ENCODE data around the gene CCL27.

The CCL27 gene

DNA sequence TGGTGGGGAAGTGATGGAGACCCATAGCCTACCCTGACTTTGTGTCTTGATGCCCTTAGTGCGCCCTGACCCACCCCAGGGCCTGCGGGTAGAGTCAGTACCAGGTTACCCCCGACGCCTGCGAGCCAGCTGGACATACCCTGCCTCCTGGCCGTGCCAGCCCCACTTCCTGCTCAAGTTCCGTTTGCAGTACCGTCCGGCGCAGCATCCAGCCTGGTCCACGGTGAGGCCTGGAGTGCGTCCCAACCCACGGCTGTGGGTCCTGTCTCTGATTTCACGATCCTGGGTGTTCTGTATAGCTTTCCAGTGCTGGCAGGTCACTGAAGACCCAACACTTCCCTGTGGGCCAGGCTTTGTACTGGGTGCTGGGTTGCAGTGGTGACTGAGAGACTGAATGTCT, 4.0 kb downstream of the CCL27 start:
- TF ChIP-seq, protein P1, sequence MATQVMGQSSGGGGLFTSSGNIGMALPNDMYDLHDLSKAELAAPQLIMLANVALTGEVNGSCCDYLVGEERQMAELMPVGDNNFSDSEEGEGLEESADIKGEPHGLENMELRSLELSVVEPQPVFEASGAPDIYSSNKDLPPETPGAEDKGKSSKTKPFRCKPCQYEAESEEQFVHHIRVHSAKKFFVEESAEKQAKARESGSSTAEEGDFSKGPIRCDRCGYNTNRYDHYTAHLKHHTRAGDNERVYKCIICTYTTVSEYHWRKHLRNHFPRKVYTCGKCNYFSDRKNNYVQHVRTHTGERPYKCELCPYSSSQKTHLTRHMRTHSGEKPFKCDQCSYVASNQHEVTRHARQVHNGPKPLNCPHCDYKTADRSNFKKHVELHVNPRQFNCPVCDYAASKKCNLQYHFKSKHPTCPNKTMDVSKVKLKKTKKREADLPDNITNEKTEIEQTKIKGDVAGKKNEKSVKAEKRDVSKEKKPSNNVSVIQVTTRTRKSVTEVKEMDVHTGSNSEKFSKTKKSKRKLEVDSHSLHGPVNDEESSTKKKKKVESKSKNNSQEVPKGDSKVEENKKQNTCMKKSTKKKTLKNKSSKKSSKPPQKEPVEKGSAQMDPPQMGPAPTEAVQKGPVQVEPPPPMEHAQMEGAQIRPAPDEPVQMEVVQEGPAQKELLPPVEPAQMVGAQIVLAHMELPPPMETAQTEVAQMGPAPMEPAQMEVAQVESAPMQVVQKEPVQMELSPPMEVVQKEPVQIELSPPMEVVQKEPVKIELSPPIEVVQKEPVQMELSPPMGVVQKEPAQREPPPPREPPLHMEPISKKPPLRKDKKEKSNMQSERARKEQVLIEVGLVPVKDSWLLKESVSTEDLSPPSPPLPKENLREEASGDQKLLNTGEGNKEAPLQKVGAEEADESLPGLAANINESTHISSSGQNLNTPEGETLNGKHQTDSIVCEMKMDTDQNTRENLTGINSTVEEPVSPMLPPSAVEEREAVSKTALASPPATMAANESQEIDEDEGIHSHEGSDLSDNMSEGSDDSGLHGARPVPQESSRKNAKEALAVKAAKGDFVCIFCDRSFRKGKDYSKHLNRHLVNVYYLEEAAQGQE (IDR thresholded peaks at IDR 0.05; ENCODE audit: insufficient read depth in 1 of 2, low read depth in 2 of 2, low read length in 2 of 2) = no peak
- TF ChIP-seq TAF1 (IDR thresholded peaks at IDR 0.05; ENCODE audit: borderline replicate concordance, insufficient read depth, low read length) (no peak), FOXP2 (optimal IDR thresholded peaks at IDR 0.05; ENCODE audit: borderline replicate concordance, extremely low read depth, extremely low read length, insufficient read depth) (no peak), SIN3A (IDR thresholded peaks at IDR 0.05; ENCODE audit: borderline replicate concordance, insufficient read depth, low read length) (no peak), POLR2AphosphoS5 (IDR thresholded peaks at IDR 0.05; ENCODE audit: low read depth, low read length) (no peak)

DNA sequence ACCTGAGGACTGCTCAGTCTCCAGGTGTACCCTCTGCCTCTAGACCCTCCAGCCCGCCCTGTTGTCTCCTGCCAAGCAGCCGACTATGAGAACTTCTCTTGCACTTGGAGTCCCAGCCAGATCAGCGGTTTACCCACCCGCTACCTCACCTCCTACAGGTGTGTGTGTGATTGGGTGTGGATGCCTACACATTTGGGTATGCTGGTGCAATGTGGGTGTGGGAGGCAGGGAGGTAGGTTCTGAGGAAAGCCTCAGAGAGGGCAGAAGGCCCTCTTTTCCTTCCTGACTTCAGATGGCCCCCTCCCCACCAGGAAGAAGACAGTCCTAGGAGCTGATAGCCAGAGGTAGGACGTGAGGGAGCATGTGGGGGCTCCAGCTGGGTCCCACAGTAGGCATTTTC, 5.5 kb downstream of the CCL27 start:
- TF ChIP-seq SIN3A (IDR thresholded peaks at IDR 0.05; ENCODE audit: borderline replicate concordance, insufficient read depth, low read length) = no peak
- no peak for TF ChIP-seq POLR2AphosphoS5 (IDR thresholded peaks at IDR 0.05; ENCODE audit: low read depth, low read length)
- TF ChIP-seq, protein P1 (IDR thresholded peaks at IDR 0.05; ENCODE audit: insufficient read depth in 1 of 2, low read depth in 2 of 2, low read length in 2 of 2) = no peak
- no peak for TF ChIP-seq FOXP2 (optimal IDR thresholded peaks at IDR 0.05; ENCODE audit: borderline replicate concordance, extremely low read depth, extremely low read length, insufficient read depth)
- no peak for TF ChIP-seq TAF1 (IDR thresholded peaks at IDR 0.05; ENCODE audit: borderline replicate concordance, insufficient read depth, low read length)

DNA sequence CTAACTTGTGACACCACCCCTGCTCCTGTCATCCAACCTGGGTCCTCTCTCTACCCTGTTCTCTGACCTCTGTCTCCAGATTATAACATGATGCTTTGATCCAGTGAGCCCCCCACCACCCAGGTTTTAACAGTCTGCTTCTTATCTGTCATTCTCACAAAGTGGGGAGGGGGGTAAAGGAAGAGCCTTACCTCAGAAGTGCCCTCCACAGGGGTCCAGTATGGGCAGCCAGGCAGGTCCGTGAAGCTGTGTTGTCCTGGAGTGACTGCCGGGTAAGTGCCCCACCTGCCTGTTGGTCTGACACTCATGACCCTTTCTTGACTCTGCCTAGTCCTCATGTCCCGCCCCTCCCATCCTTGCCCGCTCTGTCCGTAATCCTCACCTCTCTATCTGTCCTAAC, 7.1 kb downstream of the CCL27 start:
- TF ChIP-seq FOXP2 (optimal IDR thresholded peaks at IDR 0.05; ENCODE audit: borderline replicate concordance, extremely low read depth, extremely low read length, insufficient read depth) (no peak), POLR2AphosphoS5 (IDR thresholded peaks at IDR 0.05; ENCODE audit: low read depth, low read length) (no peak), SIN3A (IDR thresholded peaks at IDR 0.05; ENCODE audit: borderline replicate concordance, insufficient read depth, low read length) (no peak), TAF1 (IDR thresholded peaks at IDR 0.05; ENCODE audit: borderline replicate concordance, insufficient read depth, low read length) (no peak)
- TF ChIP-seq, protein P1 (IDR thresholded peaks at IDR 0.05; ENCODE audit: insufficient read depth in 1 of 2, low read depth in 2 of 2, low read length in 2 of 2) = no peak

DNA sequence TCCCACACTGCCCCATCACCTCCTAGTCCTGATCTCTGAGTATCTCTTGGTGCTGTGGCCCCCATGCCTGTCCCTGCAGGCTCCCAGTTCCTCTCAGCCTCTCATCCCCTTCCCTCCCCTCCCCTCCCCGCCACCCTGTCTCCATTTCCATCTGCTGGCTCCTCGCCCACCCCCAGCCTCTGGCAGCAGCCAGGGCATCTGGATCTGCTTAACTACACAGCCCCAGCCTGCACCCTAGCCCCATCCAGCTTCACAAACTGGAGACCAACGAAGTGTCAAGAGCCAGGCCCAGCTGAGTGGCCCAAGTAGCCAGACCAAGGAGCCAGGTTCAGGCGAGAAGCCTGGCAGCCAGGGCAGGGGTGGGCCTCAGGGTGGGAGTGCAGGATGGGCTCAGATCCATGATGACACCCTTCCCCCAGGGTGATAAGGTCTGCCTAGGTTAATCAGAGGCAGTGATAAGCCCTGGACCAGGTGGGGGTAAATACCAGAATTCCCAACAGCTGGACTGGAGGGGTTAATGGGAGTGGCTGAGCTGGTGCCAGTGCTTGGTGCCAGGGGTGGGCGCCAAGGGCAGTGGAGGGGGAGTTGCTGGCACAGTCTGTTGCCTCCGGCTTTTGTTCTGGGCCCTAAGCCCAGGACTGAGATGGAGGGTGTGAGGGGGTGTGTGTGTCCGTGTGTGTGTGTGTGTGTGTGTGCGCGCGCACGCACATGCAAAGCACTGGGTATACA, 8.0 kb downstream of the CCL27 start:
- TF ChIP-seq, protein P1 (IDR thresholded peaks at IDR 0.05; ENCODE audit: insufficient read depth in 1 of 2, low read depth in 2 of 2, low read length in 2 of 2) = no peak
- TF ChIP-seq TAF1 (IDR thresholded peaks at IDR 0.05; ENCODE audit: borderline replicate concordance, insufficient read depth, low read length) (no peak), FOXP2 (optimal IDR thresholded peaks at IDR 0.05; ENCODE audit: borderline replicate concordance, extremely low read depth, extremely low read length, insufficient read depth) (no peak), SIN3A (IDR thresholded peaks at IDR 0.05; ENCODE audit: borderline replicate concordance, insufficient read depth, low read length) (no peak), POLR2AphosphoS5 (IDR thresholded peaks at IDR 0.05; ENCODE audit: low read depth, low read length) (no peak)

Data from PFSK-1 (cell line).